ENCODE data around the gene ARF5. TPM values are rescaled to one million over a fixed set of nuclear protein-coding genes. Genes with fewer than 3 reads are reported as not detected.

ARF5 gene
- total RNA-seq, 1 experiment from 2014 or later: 163 TPM

DNA sequence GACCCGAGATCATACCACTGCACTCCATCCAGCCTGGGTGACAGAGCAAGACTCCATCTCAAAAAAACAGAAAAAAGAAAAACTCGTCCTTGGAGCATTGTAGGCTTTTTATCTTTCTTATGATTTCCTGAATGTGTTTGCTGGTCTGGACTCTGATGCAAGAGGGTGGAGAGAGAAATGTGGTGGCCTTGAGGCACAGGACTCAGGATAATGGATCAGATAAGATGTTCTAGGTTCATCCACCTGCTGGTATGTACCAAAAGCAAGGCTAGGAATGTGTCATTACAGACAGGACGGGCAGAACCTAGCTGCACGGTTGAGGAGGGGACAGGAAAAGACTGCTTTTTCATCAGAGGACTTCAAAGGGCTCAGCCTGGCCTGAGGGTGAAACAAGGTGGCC is 36.3 kb upstream of the ARF5 start:
- Histone ChIP-seq H3K4me1 (ENCODE audit: insufficient read depth, low read length) (no peaks in the 10 kb centered on the region), H3K27me3 (ENCODE audit: low read length) (no peaks in the 10 kb centered on the region), H3K36me3 (ENCODE audit: low read depth, low read length) (no peaks in the 10 kb centered on the region), H3K27ac (ENCODE audit: low read length) (no peak overlapping the region), H3K79me2 (ENCODE audit: low read length) (no peaks in the 10 kb centered on the region), H2AFZ (ENCODE audit: low read length) (no peak overlapping the region), H3K4me2 (ENCODE audit: low read length) (no peak overlapping the region), H3K9me2 (replicated peaks; ENCODE audit: low read length) (no peaks in the 10 kb centered on the region), H3K9me3 (ENCODE audit: low read length) (no peaks in the 10 kb centered on the region), H3F3A (ENCODE audit: low read length, unreplicated experiment) (no peaks in the 10 kb centered on the region), H4K20me1 (ENCODE audit: low read length) (no peaks in the 10 kb centered on the region), H3K4me3 (ENCODE audit: low read length) (no peak overlapping the region), H3K9ac (ENCODE audit: low read length) (no peak overlapping the region)
- ATAC-seq: no peak
- TF ChIP-seq, protein P1, sequence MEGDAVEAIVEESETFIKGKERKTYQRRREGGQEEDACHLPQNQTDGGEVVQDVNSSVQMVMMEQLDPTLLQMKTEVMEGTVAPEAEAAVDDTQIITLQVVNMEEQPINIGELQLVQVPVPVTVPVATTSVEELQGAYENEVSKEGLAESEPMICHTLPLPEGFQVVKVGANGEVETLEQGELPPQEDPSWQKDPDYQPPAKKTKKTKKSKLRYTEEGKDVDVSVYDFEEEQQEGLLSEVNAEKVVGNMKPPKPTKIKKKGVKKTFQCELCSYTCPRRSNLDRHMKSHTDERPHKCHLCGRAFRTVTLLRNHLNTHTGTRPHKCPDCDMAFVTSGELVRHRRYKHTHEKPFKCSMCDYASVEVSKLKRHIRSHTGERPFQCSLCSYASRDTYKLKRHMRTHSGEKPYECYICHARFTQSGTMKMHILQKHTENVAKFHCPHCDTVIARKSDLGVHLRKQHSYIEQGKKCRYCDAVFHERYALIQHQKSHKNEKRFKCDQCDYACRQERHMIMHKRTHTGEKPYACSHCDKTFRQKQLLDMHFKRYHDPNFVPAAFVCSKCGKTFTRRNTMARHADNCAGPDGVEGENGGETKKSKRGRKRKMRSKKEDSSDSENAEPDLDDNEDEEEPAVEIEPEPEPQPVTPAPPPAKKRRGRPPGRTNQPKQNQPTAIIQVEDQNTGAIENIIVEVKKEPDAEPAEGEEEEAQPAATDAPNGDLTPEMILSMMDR (conservative IDR thresholded peaks at IDR 0.05; ENCODE audit: low read depth, low read length): no peak
- TF ChIP-seq EZH2phosphoT487 (IDR thresholded peaks at IDR 0.05; ENCODE audit: borderline replicate concordance, low read length) (no peak), EZH2 (IDR thresholded peaks at IDR 0.05; ENCODE audit: low read length, unreplicated experiment) (no peak)
- ChIA-PET POLR2A (ENCODE audit: unreplicated experiment) (no interaction called here), CTCF (no interaction called here)
- intact Hi-C loops (cut with micrococcal nuclease): no loop called here
- no TSS peak for BruUV-seq (replicated peaks)
- DNase-seq: no peak

DNA sequence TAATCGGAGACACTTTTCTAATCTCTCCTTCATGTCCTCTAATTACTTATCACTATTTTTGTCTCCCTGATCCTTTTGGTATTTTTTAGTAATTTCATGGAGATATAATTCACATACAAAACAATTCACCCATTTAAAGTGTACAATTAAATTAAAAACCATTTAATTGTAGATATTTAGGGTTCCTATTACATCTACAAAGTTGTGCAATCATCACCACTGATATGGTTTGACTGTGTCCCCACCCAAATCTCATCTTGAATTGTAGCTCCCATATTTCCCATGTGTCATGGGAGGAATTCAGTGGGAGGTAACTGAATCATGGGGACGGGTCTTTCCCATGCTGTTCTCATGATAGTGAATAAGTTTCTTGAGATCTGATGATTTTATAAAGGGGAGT is 31.8 kb upstream of the ARF5 start:
- no peak overlapping the region for H3K9ac ChIP-seq (ENCODE audit: low read length)
- TF ChIP-seq EZH2 (IDR thresholded peaks at IDR 0.05; ENCODE audit: low read length, unreplicated experiment): no peak
- no peak overlapping the region for H3K4me2 ChIP-seq (ENCODE audit: low read length)
- POLR2A ChIA-PET (ENCODE audit: unreplicated experiment): no interaction called here
- H4K20me1 ChIP-seq (ENCODE audit: low read length): no peaks in the 10 kb centered on the region
- no peaks in the 10 kb centered on the region for H3K79me2 ChIP-seq (ENCODE audit: low read length)
- H3F3A ChIP-seq (ENCODE audit: low read length, unreplicated experiment): no peaks in the 10 kb centered on the region
- H2AFZ ChIP-seq (ENCODE audit: low read length): no peak overlapping the region
- H3K36me3 ChIP-seq (ENCODE audit: low read depth, low read length): no peaks in the 10 kb centered on the region
- no peaks in the 10 kb centered on the region for H3K4me1 ChIP-seq (ENCODE audit: insufficient read depth, low read length)
- no peaks in the 10 kb centered on the region for H3K27me3 ChIP-seq (ENCODE audit: low read length)
- CTCF ChIA-PET: no interaction called here
- ATAC-seq: no peak
- no peaks in the 10 kb centered on the region for H3K9me2 ChIP-seq (replicated peaks; ENCODE audit: low read length)
- H3K4me3 ChIP-seq (ENCODE audit: low read length): no peak overlapping the region
- intact Hi-C loops (cut with micrococcal nuclease): no loop called here
- H3K27ac ChIP-seq (ENCODE audit: low read length): no peak overlapping the region
- no peak for DNase-seq
- no peaks in the 10 kb centered on the region for H3K9me3 ChIP-seq (ENCODE audit: low read length)
- no TSS peak for BruUV-seq (replicated peaks)

DNA sequence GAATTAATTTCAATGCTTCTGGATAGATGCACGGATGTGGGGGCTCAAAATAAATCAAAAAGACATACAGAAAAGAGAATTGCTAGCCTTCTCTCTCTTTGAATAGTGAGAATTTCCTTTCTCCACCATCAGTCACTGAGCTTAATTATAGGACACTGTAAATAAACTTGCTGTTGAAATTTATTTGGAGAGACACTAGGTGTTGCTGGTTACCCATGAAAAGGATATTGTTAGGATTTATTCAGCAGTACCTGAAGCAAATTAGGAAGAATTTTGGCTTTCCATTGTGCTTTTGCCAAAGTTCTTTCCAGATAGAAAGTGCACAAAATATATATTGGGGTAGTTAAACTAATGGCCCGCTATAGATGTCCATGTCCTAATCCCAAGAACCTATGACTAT is 30.4 kb upstream of the ARF5 start:
- no TSS peak for BruUV-seq (replicated peaks)
- TF ChIP-seq EZH2phosphoT487 (IDR thresholded peaks at IDR 0.05; ENCODE audit: borderline replicate concordance, low read length): no peak
- TF ChIP-seq EZH2 (IDR thresholded peaks at IDR 0.05; ENCODE audit: low read length, unreplicated experiment): no peak
- TF ChIP-seq, protein P1 (conservative IDR thresholded peaks at IDR 0.05; ENCODE audit: low read depth, low read length): no peak
- no peak overlapping the region for H3K4me3 ChIP-seq (ENCODE audit: low read length)
- no peaks in the 10 kb centered on the region for H3K79me2 ChIP-seq (ENCODE audit: low read length)
- POLR2A ChIA-PET (ENCODE audit: unreplicated experiment): no interaction called here
- no peaks in the 10 kb centered on the region for H3K36me3 ChIP-seq (ENCODE audit: low read depth, low read length)
- no peak overlapping the region for H3K27ac ChIP-seq (ENCODE audit: low read length)
- H2AFZ ChIP-seq (ENCODE audit: low read length): no peak overlapping the region
- CTCF ChIA-PET: interaction anchor here (0.6 to 1.0 kb wide), 5 partner anchors 20 to 652 kb away, joined by 3 to 10 read pairs (median 4); no protein-coding TSS in a partner anchor
- no peak for ATAC-seq
- H4K20me1 ChIP-seq (ENCODE audit: low read length): no peaks in the 10 kb centered on the region
- H3F3A ChIP-seq (ENCODE audit: low read length, unreplicated experiment): no peaks in the 10 kb centered on the region
- intact Hi-C loops (cut with micrococcal nuclease): no loop called here
- no peaks in the 10 kb centered on the region for H3K9me2 ChIP-seq (replicated peaks; ENCODE audit: low read length)
- no peaks in the 10 kb centered on the region for H3K27me3 ChIP-seq (ENCODE audit: low read length)
- H3K4me2 ChIP-seq (ENCODE audit: low read length): no peak overlapping the region
- no peaks in the 10 kb centered on the region for H3K9me3 ChIP-seq (ENCODE audit: low read length)
- H3K9ac ChIP-seq (ENCODE audit: low read length): no peak overlapping the region
- H3K4me1 ChIP-seq (ENCODE audit: insufficient read depth, low read length): 0 out of 2 replicates have a peak, but pooled peaks cover 5% of the 10 kb centered on the region
- DNase-seq: no peak
